ENCODE measurements around the gene GAB2.

The GAB2 gene

DNA sequence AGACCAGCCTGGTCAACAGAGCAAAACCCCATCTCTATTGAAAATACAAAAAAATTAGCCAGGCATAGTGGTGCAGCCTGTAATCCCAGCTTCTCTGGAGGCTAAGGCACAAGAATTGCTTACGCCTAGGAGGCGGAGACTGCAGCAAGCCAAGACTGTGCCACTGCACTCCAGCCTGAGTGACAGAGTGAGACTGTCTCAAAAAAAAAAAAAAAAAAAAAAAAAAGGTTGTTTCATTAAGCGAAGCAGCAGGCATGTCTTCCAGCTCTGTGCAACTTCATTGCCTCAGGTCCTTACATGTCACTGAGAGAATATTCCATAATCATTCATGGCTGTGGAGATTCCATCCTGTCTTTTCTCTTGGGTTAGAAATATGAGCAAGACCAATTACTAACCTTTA, 16.9 kb downstream of the GAB2 start:
- DNase-seq (ENCODE audit: low read depth) = no peak

DNA sequence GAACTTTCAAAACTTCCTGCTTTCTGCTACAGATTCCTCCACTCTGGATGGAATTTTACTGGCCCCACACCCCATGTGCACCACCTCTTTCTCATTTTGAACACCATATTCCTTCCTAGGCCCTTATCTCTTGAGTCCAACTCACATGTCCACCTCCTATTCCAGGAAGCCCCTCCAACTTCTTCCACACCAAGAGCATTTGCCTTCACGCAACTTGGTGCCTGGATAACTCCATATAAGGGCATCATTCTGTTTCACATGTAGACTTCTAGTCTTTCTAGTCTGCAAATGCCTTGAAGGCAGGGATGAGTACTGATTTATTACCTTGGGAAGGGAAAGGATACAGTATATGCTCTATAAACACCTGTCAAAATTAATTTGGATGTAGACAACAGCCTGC, 17.5 kb downstream of the GAB2 start:
- DNase-seq (ENCODE audit: low read depth) = no peak

DNA sequence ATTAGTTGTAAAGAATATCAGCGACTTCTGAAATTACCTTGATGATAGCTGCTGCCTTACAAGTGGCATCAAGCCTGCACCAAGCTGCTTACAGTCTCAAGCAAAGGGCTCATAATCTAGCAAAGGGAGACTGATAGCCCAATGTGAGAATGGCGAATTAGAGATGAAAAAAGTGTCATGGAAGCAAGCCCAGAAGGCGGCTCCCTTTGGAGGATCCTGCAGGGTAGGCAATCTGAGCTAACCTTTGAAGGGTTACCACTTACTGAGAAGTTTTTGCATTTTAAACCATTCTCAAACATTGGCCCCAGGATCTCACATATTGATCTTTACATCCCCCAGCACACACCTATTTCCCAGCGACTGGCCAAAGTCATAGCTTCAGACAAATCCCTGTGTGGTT, 18.5 kb downstream of the GAB2 start:
- no peak for DNase-seq (ENCODE audit: low read depth)

DNA sequence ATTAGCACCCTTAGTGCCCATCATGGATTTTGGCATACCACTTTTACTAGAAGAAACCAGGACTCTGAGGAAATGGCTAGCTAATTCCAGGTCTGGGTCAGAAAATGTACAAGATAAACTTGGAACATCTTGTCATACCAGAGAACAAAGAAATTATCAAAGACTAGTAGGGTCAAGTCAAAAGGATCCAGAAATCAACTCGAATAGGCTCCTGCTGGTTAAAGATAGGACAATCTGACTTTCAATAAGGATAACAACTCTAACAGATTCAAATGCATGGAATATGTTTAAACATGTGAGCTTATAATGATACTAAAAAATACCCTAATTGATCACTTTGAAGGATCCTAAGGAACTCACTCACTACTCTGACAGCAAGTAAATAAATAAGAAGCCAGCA, 18.9 kb downstream of the GAB2 start:
- no peak for DNase-seq (ENCODE audit: low read depth)

DNA sequence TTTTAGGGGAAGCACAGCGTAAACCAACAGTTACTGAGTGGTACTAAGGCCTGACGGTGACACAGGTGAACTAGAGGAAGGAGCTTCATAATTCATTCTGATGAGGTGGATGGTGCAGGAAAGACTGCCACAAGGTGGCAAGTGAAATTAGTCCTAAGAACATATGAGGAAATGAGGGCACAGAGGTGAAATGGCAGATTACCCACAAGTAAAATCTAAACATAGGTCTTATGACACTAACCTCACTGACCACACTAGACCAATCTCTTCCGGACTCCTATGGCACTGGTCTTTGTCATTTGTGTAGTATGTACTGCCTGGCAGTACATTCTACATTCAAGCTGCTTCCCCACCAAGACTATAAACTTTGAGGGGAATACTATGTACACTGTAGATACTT, 20.2 kb downstream of the GAB2 start:
- DNase-seq (ENCODE audit: low read depth) = no peak

DNA sequence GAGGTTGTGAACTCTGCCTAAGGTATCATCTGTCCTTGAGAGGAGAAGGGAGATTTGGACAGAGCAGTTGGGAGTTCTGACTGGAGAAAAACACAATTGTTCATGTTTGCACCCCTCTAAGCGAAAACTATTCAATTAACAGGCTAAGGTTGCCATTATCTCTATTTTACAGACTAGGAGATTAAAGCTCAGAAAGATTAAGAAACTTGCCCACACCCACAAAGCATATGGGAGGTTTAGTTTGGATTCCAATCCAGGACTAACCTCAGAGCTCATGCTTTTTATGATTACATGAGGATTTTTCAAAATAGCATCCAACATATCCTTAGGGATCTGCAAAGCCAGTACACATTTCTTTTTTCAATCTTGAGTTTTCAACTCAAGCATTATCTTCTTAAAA, 22.0 kb downstream of the GAB2 start:
- DNase-seq (ENCODE audit: low read depth) = no peak

DNA sequence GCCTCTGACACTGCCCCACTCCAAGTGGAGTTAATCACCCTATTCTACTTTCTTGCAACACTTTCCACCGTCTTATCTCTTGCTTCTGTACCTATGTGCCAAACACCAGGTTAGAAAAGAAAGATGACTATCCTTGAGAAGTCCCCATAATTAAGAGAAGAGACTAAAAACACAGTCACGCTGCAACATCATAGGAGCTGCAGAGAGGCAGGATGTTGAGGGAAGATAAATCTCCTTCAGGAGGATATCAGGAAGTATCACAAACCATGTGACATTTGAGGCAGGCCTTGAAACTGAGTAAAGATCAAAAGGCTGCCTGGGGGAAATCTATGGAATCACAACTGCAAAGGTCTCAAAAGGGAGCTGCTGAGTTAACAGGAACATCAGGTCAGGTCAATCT, 24.8 kb downstream of the GAB2 start:
- no peak for DNase-seq (ENCODE audit: low read depth)

DNA sequence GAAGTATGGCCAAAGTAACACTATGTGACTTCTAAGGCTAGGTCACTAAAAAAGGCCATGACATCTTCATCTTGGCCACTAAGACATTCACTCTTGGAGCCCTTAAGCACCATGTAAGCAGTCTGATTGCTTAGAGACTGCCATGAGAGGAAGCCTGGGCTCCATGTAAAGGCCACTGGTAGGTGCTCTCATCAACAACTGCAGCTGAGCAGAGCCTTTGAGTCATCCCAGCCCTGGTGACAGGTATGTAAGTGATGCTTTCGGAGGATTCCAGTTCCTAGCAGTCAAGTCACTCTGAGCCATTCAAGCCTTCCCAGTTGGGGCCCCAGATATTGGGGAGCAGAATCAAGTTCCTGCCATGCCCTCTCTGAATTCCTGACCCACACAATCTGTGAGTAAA, 26.2 kb downstream of the GAB2 start:
- no peak for DNase-seq (ENCODE audit: low read depth)

DNA sequence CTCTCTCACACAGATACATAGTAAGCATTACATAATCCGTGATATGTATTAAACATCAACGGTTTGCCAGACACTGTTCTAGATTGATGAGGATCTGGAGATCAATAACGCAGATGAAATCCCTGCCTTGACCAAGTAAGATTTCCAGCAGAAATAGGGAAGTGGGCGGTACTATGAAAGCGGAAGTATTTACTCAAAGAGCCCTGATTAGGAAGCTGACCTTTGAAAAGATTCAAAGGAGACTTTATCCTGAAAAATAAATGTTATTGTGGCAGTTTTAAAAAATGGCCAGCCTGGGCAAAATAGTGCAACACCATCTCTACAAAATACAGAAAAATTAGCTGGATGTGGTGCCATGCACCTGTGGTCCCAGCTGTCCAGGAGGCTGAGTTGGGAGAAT, 26.8 kb downstream of the GAB2 start:
- no peak for DNase-seq (ENCODE audit: low read depth)

DNA sequence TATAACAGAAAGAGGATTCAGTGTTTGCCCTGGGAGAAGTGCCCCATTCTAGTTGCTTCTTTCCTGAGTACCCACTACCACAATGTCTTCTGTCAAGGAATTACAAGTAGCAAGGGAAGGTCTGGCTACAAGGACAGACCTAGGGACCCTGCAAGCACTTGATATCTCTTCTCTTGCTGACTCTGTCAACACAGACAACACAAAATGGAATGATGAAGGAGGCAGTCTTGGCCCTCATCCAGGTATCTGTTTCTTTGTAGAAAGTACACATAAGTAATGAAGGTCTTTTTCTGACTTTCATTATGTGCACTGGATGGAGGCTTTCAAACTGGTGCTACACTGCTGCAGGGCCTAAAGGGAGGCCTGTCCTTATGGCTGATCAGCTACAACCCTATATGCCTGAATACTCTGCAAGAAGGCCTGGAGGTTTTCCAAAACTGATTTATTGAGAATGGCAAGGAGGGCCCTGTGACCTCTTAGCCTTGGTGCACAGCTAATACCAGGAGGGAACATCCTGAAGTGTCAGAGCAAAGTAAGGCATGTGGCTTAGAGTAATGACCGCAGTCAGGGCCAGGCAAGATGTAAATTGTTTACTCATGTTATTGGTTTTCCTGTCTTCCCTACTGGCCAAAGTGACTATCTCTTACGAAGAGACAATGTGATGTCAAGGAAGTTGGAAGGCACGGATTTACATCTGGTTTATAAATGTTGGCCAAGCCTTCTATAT, 31.2 kb downstream of the GAB2 start:
- no peak for DNase-seq (ENCODE audit: low read depth)

DNA sequence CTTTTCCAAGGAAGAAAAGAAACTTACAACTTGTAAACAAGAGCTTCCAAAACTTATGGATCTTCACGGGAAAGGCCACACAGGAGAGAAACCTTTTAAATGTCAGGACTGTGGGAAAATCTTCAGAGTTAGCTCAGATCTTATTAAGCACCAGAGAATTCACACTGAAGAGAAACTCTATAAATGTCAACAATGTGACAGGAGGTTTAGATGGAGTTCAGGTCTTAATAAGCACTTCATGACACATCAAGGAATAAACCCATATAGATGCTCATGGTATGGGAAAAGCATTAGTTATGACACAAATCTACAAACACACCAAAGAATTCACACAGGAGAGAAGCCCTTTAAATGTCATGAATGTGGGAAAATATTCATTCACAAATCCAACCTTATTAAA, 32.4 kb downstream of the GAB2 start:
- DNase-seq (ENCODE audit: low read depth) = no peak

DNA sequence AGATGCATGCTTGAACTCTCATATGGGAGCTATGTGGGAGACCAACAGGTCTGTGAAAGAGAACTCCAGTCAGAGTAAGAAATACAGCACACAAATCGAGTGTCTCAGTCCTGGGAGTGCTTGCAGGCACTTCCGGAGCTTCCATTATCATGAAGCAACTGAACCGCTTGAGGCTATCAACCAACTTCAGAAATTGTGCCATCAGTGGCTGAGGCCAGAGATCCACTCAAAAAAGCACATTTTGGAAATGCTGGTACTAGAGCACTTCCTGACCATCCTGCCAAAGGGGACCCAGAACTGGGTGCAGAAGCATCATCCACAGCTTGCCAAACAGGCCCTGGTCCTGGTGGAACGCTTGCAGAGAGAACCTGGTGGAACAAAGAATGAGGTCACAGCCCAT, 33.4 kb downstream of the GAB2 start:
- no peak for DNase-seq (ENCODE audit: low read depth)

DNA sequence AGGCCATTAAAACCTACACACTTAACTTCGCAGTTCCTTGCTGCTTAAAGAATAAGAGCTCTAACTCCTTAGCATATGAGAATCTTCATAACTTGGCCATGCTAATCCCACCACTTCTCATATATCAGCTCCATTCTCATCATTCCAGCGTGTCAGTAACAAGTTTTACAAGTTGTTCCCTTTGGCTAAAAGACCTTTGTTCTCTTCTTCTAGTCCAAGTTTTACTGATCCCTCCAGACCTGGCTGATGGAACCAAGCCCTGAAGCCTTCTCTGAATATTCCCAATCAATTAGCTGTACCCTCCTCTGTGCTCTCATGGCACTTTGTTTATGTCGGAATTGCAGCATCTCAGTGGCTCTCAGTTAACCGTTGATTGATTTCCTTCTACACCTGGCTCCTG, 35.8 kb downstream of the GAB2 start:
- no peak for DNase-seq (ENCODE audit: low read depth)

DNA sequence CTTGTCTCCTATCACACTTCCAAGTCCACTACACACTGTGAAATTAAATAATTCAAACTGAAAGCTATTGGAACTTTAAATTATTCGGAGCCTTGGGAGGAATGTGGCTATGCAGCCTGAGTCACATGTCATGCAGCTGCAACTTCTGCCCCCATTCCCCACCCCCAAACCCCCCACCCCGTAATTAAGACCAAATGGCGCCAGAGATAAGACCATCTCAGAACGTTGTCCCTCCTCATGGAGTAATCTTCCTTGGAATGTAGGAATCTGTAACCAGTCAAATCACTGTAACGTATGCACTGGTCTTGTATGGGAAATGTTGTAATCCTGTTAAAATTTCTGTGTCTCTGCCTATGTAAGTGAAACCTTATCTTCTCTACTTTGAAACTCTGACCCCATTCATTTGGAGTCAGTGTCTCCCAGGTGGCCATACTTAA, 37.0 kb downstream of the GAB2 start:
- no peak for DNase-seq (ENCODE audit: low read depth)

DNA sequence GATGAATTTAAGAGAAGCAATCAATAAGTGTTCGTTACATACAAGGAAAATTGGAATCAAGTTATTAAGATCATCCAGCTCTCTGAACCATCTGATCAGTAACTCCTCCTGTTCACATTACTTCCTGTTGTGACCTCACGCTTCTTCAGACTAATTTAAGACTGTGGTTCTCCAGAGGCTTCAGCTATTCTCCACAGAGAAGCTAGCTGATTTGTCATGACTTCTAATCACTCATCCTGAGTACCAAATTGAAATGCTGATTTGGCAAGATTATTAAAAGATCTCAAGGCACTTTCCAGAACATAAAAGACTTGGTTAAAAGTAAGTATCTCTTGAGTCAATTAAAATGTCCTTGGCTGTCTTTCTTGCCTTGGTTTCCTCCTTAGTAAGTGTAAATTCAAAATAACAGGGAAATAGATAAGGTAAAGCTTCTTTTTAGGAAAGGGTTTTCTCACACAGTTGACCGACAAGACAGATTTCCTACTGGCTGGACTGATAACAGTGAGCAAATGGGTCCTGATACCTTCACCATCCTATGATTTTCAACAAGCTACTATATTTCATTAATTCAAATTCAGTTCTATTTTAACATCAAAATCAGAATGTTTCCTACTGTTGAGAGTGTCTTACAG, 38.5 kb downstream of the GAB2 start:
- no peak for DNase-seq (ENCODE audit: low read depth)

DNA sequence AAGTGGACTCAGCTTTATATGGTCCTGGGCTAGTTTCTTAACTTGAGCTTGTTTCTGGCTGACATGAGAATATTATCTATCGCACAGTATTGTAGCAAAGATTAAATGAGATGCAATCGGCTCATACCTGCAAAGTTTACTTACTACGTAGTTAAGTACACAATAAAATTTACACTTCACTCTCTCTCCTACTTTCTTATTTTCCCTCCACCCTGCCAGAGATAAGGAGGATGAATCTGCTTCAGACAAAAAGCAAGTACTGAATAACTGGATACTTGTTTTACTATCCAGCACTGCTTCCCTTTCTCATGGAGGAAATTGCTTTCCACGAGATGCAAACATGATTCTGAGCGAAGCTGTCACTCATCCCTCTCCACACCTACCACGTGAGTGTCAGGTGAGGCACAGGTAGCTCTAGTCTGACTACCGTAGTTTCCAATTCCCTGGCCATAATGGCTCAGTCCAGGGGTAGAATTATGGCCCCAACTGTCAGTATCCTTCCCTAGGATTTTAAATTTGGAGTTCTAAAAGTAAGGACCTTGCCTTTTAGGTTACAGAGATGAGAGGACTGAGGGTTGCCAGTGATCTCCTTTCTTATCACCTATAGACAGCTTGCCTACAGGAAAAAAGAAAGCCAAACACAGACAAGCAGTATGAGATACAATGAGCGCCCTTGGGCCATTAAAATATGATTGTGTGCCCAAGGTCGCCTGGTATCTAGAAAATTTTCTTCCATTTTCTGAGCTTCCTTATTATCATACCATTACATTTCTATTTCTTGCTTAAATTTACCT, 39.8 kb downstream of the GAB2 start:
- no peak for DNase-seq (ENCODE audit: low read depth)

DNA sequence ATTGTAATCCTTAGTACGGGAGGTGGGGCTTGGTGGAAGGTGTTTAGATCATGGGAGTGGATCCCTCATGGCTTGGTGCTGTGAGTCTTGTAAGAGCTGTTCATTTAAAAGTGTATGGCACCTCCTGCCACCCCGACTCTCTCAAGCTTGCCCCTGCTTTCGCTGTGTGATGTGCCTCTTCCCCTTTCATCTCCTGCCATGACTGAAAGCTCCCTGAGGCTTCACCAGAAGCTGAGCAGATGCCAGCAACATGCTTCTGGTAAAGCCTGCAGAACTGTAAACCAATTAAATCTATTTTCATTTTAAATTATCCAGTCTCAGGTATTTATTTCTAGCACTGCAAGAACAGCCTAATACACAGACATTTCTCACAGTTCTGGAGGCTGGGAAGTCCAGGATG, 40.8 kb downstream of the GAB2 start:
- no peak for DNase-seq (ENCODE audit: low read depth)

DNA sequence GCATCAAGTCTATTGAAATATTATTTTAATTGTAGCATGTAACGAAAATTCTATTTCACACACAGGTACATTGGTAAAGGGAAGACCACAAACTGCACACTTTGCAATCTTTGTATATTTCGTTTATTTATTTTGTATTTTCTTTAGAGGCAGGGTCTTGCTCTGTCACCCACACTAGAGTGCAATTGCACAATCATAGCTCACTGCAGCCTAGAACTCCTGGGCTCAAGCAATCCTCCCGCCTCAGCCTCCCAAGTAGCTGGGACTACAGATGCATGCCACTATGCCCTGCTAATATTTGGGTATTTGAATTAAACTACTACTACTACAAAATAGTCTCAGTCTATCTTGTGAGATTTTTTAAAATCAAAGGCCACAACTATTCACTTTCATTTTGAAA, 42.7 kb downstream of the GAB2 start:
- DNase-seq (ENCODE audit: low read depth) = no peak

DNA sequence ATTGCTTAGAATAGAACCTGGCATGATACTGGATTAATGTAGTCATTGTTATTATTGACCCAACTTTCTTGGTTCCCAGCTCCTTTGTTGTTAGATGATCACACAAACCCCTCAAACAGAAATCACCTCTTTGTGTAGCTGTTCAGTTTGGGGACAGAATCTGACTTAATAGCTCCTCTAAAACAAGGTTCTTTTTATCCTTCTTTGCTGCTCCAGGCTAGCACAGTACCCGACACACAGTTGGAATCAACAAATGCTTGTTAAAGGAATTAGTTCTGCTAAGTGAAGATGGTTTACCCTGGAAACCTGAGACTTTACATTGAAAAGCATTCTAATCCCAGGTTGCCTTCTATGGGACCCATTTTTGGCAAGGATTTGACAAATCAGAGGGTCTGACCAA, 43.9 kb downstream of the GAB2 start:
- DNase-seq (ENCODE audit: low read depth) = no peak

DNA sequence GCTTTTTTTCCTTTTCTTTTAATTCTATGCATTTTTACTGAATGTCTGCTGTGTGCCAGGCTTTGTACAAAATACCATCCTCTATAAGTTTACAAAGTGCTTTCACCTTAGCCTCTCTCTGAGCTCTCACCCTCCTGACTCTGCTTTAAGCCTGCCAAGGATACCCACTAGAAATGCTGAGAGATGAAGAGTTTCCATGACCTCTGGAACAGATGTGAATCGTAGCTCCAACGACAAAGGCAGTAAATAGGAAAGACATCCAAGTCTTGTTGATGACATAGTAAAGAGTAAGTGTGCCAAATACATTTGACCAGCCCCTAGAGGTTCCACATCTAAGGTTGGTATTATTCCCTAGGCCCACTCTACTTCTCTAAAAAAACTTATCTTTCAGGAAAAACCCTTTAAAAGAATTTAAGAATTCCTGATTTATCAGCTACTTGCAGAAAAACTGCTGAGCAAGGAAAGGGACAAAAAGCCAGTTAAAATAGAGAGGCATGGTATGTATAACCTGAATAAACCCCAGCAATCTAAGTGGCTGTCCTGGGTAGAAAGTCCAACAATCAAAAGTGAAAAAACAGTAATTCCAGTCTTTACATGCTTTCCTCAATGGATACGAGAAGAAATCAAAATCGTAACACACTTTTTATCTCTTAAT, 45.4 kb downstream of the GAB2 start:
- DNase-seq (ENCODE audit: low read depth) = no peak

DNA sequence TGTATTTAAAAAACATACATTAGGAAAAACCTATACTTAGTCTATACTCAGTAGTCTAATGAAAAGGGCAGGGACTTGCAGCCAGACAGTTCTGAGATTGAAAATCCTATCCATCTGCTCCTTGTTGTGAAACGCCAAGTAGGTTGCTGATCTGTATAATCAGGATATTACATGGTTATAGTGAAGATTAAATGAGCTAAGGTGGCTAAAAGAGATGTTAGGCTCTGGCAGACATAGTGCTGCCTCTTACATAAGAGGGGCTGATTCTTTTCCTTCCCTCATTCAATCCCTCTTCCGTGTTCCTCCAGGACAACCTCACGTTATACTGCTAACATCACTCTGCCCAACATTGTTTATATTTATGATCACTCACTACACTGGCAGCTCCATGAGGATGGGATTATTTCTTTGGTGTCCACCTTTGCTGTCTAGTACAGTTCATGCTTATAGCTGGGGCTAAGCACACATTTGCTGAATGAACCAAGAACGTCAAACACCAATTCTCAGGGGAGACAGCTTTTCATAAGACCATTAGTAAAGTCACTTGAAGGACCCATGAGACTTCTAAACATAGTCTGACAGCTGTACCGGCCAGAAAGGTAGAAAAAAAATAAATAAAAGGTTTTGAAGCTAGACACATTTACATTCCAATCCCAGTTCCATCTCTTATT, 46.3 kb downstream of the GAB2 start:
- DNase-seq (ENCODE audit: low read depth) = no peak

Measured in GM04503 (cell line).